ENCODE results near the gene NRP2.

DNA sequence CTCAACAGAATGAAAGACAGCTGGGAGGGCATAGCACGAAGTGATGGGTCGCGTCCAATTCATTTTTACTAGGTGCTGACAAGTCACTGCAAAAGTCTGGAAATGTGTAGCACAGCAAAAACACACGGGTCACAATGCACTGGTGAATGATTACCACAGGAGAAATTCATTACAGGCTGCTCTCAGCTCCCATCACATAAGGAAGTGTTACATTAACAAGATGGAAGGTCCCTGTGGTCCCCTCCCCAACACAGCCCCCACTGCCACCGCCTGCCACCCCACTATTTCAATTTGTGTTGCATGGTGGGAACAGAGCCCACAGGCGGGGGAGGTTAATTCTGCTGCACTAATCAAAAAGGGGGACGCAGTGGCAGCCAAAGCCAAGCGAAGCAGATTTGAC lies 122.8 kb downstream of the NRP2 start:
- TF ChIP-seq, protein P1, sequence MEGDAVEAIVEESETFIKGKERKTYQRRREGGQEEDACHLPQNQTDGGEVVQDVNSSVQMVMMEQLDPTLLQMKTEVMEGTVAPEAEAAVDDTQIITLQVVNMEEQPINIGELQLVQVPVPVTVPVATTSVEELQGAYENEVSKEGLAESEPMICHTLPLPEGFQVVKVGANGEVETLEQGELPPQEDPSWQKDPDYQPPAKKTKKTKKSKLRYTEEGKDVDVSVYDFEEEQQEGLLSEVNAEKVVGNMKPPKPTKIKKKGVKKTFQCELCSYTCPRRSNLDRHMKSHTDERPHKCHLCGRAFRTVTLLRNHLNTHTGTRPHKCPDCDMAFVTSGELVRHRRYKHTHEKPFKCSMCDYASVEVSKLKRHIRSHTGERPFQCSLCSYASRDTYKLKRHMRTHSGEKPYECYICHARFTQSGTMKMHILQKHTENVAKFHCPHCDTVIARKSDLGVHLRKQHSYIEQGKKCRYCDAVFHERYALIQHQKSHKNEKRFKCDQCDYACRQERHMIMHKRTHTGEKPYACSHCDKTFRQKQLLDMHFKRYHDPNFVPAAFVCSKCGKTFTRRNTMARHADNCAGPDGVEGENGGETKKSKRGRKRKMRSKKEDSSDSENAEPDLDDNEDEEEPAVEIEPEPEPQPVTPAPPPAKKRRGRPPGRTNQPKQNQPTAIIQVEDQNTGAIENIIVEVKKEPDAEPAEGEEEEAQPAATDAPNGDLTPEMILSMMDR (IDR thresholded peaks at IDR 0.05), result no peak
- TF ChIP-seq POLR2A (IDR thresholded peaks at IDR 0.05), result no peak
- no peak for TF ChIP-seq EP300 (IDR thresholded peaks at IDR 0.05)

Measured in ovary (tissue), 3 donors.